AG09309 (cell line): ENCODE data around the gene PLEKHG7.

Experiments used
- DNase-seq: peaks from one replicate; pipeline ENCODE4 v3.0.0-alpha.2; 2010; ENCODE audit warnings: low read depth
- H3K4me3 ChIP-seq: 2 replicates; pipeline ENCODE4 v1.5.1; 2011; ENCODE audit warnings: mild to moderate bottlenecking, low read depth, low read length, moderate library complexity; ENCODE audit not compliant: control insufficient read depth
- TF ChIP-seq, protein P1 (sequence below): IDR thresholded peaks from 2 replicates; pipeline ENCODE4 v1.5.1; 2011; ENCODE audit warnings: mild to moderate bottlenecking, low read depth, low read length, inconsistent platforms; ENCODE audit not compliant: insufficient read depth, control insufficient read depth; ENCODE audit errors: missing control alignments

The PLEKHG7 gene

DNA sequence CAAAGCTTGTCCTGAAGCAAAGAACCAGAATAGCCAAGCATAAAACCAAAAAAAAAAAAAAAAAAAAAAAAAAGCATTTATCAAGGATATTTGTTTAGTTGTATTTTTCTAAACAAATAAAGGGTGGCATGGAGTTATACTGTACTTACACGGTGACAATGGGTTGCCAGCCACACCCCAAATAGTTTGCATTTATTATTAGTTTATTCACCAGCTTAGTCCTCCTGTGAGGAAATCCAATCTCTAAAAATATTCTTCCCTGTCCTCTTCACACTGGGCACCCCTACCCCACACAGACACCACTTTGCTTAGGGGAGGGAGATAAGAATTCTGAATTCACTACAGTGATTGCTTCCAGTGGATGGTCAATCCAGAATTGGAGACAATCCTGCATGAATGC, 18.9 kb downstream of the PLEKHG7 start:
- DNase-seq = no peak
- TF ChIP-seq, protein P1, sequence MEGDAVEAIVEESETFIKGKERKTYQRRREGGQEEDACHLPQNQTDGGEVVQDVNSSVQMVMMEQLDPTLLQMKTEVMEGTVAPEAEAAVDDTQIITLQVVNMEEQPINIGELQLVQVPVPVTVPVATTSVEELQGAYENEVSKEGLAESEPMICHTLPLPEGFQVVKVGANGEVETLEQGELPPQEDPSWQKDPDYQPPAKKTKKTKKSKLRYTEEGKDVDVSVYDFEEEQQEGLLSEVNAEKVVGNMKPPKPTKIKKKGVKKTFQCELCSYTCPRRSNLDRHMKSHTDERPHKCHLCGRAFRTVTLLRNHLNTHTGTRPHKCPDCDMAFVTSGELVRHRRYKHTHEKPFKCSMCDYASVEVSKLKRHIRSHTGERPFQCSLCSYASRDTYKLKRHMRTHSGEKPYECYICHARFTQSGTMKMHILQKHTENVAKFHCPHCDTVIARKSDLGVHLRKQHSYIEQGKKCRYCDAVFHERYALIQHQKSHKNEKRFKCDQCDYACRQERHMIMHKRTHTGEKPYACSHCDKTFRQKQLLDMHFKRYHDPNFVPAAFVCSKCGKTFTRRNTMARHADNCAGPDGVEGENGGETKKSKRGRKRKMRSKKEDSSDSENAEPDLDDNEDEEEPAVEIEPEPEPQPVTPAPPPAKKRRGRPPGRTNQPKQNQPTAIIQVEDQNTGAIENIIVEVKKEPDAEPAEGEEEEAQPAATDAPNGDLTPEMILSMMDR = no peak
- H3K4me3 ChIP-seq = no peak overlapping the region

DNA sequence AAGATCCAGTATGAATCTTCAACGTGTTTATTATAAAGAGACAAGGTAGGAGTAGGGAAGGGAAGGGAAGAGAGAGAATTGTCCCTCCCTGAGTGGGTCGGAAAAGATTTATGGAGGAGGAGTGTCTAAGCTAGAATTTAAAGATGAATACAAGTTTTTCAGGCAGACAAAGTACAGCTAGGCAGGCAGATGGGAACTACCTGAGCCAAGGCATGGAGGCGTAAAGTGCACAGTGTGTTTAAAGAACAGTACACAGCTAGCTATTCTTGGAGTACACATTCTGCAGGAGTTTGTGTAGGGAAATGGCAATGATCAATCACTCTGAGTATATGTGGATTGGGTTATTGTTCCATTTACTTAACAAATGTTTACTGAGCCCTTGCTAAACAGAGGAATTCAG, 20.1 kb downstream of the PLEKHG7 start:
- no peak for DNase-seq
- H3K4me3 ChIP-seq = no peak overlapping the region
- TF ChIP-seq, protein P1 = no peak

- H3K4me3 ChIP-seq = no peak overlapping the region
- TF ChIP-seq, protein P1 = no peak
- DNase-seq = no peak
Measured at GRCh38 chr12:92726850-92727249, 24.1 kb downstream of the PLEKHG7 start.

DNA sequence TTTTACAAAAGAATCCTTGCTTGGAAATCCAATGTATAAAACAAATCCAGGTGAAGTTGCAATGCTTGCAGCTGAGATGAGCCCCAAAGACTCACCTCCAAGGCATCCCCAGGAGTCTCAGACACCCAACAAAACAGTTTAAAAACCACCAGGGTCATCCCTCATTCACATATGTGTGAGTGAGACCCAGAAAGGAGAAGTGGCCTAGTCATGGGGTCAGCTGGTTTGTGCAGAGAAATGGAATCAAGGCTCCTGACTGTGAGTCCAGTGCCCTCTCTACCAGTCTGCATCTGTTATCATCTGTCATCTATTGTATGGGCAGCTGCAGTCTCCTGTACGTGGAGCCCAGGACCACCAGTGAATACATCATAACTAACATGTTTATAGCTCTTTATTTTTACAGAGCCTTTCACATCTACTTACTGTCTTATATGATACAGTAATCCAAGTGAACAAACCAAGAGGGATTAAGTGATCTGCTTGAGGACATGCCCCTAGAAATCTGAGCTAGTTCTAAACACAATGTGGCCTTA, 27.1 kb downstream of the PLEKHG7 start:
- DNase-seq = no peak
- no peak overlapping the region for H3K4me3 ChIP-seq
- TF ChIP-seq, protein P1 = no peak

DNA sequence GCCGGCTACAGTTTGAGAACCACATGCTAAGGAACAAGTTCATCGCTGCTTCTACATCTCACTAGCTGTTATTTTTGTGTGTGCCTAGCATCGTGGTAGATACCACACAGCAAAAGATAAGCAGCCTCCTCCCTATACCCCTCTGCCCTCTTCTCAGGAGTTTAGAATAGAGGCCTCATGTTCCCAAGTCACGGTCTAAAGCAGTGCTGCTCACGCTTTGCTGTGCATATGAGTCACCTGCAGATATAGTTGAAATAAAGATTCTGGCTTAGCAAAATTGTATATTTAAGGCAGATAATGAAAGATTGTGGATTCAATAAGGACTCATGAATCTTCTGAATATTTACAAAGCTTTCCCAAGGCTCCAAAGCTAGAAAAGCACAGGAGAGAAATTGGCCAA, 28.0 kb downstream of the PLEKHG7 start:
- DNase-seq = no peak
- H3K4me3 ChIP-seq = no peak overlapping the region
- TF ChIP-seq, protein P1 = no peak

- DNase-seq = no peak
- TF ChIP-seq, protein P1 = no peak
- no peak overlapping the region for H3K4me3 ChIP-seq
Measured at GRCh38 chr12:92732216-92732615, 29.4 kb downstream of the PLEKHG7 start.

GRCh38 chr12:92732716-92733115, 29.9 kb downstream of the PLEKHG7 start:
- TF ChIP-seq, protein P1 = no peak
- H3K4me3 ChIP-seq = no peak overlapping the region
- DNase-seq = no peak
